CD4-positive, alpha-beta T cell (primary cell): ENCODE results near the gene CDC14B. TPM values are rescaled to one million over a fixed set of nuclear protein-coding genes. Genes with fewer than 3 reads are reported as not detected.

ENCODE experiments used
- ATAC-seq: fragments of 200-7000 bp; cut with Tn5 transposase; one replicate; pipeline ENCODE4 v1.10.0; 2022; ENCODE audit warnings: mild to moderate bottlenecking; ENCODE audit not compliant: poor library complexity
- CTCF ChIA-PET: fragments of 350-600 bp; sonication (Branson Sonifier 250); formaldehyde crosslinking; loops from one replicate; lab custom pipeline; 2021; ENCODE audit warnings: antibody characterized with exemption, inconsistent platforms; lab: Charles Lee
- POLR2A ChIA-PET: fragments of 350-600 bp; sonication (Branson Sonifier 250); formaldehyde crosslinking; loops from one replicate; lab custom pipeline; 2021; ENCODE audit warnings: antibody characterized with exemption, inconsistent platforms; lab: Charles Lee
- DNase-seq, 14 experiments: peaks; one replicate each; pipeline ENCODE4 v3.0.0-alpha.2; 2013 to 2020; ENCODE audit warnings: mixed read lengths in 2 of 14
- H3K27ac ChIP-seq, 2 donors: one replicate each; pipeline versions ENCODE4 v1.5.1 to v1.7.0; 2013; ENCODE audit warnings: low read length in 2 of 2, low read depth in 1 of 2, mild to moderate bottlenecking in 1 of 2
- H3K27me3 ChIP-seq, 2 experiments: 1 replicate in 1 of 2; 2 replicates in 1 of 2; pipeline versions ENCODE4 v1.6.1 to v1.7.0; 2013; ENCODE audit warnings: low read length in 2 of 2, control low read depth in 1 of 2, mild to moderate bottlenecking in 1 of 2, moderate library complexity in 1 of 2; ENCODE audit not compliant: insufficient read depth in 2 of 2, control insufficient read depth in 1 of 2
- H3K36me3 ChIP-seq: one replicate; pipeline ENCODE4 v1.6.1; 2013; ENCODE audit warnings: low read length, control low read depth; ENCODE audit not compliant: insufficient read depth
- H3K4me1 ChIP-seq: one replicate; pipeline ENCODE4 v1.6.1; 2013; ENCODE audit warnings: low read length, control low read depth; ENCODE audit not compliant: insufficient read depth
- H3K4me3 ChIP-seq: one replicate; pipeline ENCODE4 v1.5.1; 2013; ENCODE audit warnings: mild to moderate bottlenecking, low read length, moderate library complexity
- H3K9me3 ChIP-seq, 2 experiments: 1 replicate in 1 of 2; 2 replicates in 1 of 2; pipeline versions ENCODE4 v1.6.1 to v1.7.0; 2013; ENCODE audit warnings: low read length in 2 of 2, mild to moderate bottlenecking in 2 of 2, control low read depth in 1 of 2, moderate library complexity in 1 of 2; ENCODE audit not compliant: control insufficient read depth in 1 of 2, insufficient read depth in 1 of 2
- H3K27ac Mint-ChIP-seq: one replicate; pipeline ENCODE4 v1.8.0; 2020; ENCODE audit warnings: mixed read lengths
- H3K27me3 Mint-ChIP-seq: one replicate; pipeline ENCODE4 v1.8.0; 2021; ENCODE audit warnings: mixed read lengths
- H3K36me3 Mint-ChIP-seq: one replicate; pipeline ENCODE4 v1.8.0; 2021; ENCODE audit warnings: low read depth, mixed read lengths
- H3K4me1 Mint-ChIP-seq: one replicate; pipeline ENCODE4 v1.8.0; 2021; ENCODE audit warnings: low read depth, mixed read lengths
- H3K4me3 Mint-ChIP-seq: one replicate; pipeline ENCODE4 v1.8.0; 2020; ENCODE audit warnings: mild to moderate bottlenecking, mixed read lengths
- H3K9me3 Mint-ChIP-seq: one replicate; pipeline ENCODE4 v1.8.0; 2020; ENCODE audit warnings: mixed read lengths
- intact Hi-C, 2 experiments: fragments of 100-400 bp; cut with DNase I in 1 of 2; cut with micrococcal nuclease in 1 of 2; formaldehyde crosslinking; loops; one replicate each; pipeline versions ENCODE4 v1.15.1 to v1.9.0; 2023 to 2025; cut with DNase I, micrococcal nuclease
- total RNA-seq, 174 experiments: library from RNA in 2 of 174; stranded (reverse) in 2 of 174; gene quantifications; one replicate each; pipeline ENCODE4 v1.2.3 and lab custom pipeline; 2021 to 2026
- TF ChIP-seq, protein P1 (sequence below): fragments of 200-600 bp; IDR thresholded peaks from one replicate; pipeline ENCODE4 v1.8.0; 2022; ENCODE audit warnings: antibody characterized with exemption, mild to moderate bottlenecking

The CDC14B gene
- total RNA-seq, 2 experiments from 2014 or later: 3.5 TPM

- CTCF ChIA-PET: interaction anchor here (1.4 kb wide), 1 partner anchor 9 kb away, joined by 3 read pairs; no protein-coding TSS in a partner anchor
- Mint-ChIP-seq H3K4me3 (no peak overlapping the region), H3K4me1 (no peaks in the 10 kb centered on the region), H3K27ac (no peak overlapping the region), H3K27me3 (no peaks in the 10 kb centered on the region), H3K9me3 (no peaks in the 10 kb centered on the region), H3K36me3 (peaks cover 61% of the 10 kb centered on the region)
- POLR2A ChIA-PET: no interaction called here
- H3K4me3 ChIP-seq: no peak overlapping the region
- intact Hi-C loops: no loop called here
- no peaks in the 10 kb centered on the region for H3K27me3 ChIP-seq
- no peaks in the 10 kb centered on the region for H3K9me3 ChIP-seq
- ATAC-seq (no peak), DNase-seq (no peak)
- TF ChIP-seq, protein P1, sequence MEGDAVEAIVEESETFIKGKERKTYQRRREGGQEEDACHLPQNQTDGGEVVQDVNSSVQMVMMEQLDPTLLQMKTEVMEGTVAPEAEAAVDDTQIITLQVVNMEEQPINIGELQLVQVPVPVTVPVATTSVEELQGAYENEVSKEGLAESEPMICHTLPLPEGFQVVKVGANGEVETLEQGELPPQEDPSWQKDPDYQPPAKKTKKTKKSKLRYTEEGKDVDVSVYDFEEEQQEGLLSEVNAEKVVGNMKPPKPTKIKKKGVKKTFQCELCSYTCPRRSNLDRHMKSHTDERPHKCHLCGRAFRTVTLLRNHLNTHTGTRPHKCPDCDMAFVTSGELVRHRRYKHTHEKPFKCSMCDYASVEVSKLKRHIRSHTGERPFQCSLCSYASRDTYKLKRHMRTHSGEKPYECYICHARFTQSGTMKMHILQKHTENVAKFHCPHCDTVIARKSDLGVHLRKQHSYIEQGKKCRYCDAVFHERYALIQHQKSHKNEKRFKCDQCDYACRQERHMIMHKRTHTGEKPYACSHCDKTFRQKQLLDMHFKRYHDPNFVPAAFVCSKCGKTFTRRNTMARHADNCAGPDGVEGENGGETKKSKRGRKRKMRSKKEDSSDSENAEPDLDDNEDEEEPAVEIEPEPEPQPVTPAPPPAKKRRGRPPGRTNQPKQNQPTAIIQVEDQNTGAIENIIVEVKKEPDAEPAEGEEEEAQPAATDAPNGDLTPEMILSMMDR: no peak
- H3K27ac ChIP-seq: no peak overlapping the region
- peaks cover 47% of the 10 kb centered on the region for H3K36me3 ChIP-seq
- no peaks in the 10 kb centered on the region for H3K4me1 ChIP-seq
Observed at GRCh38 chr9:96467784-96468183, 151.9 kb downstream of the CDC14B start.

GRCh38 chr9:96464426-96464825, 155.2 kb downstream of the CDC14B start:
- no peaks in the 10 kb centered on the region for H3K27me3 ChIP-seq
- Mint-ChIP-seq H3K4me3 (no peak overlapping the region), H3K36me3 (peaks cover 75% of the 10 kb centered on the region)

DNA sequence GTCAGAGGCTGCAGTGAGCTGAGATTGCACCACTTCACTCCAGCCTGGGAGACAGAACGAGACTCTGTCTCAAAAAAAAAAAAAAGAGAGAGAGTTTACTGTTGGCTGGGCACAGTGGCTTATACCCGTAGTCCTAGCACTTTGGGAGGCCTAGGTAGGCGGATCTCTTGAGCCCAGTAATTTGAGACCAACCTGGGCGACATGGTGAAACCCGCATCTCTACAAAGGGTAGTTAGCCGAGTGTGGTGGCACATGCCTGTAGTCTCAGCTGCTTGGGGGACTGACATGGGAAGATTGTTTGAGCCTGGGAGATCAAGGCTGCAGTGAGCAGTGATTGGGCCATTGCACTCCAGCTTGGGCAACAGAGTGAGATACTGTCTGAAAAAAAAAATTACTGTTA, 157.1 kb downstream of the CDC14B start:
- Mint-ChIP-seq H3K4me1 (peaks cover 7% of the 10 kb centered on the region), H3K27ac (no peak overlapping the region), H3K27me3 (no peaks in the 10 kb centered on the region), H3K36me3 (peaks cover 72% of the 10 kb centered on the region), H3K9me3 (no peaks in the 10 kb centered on the region), H3K4me3 (no peak overlapping the region)
- Histone ChIP-seq H3K4me3 (no peak overlapping the region), H3K36me3 (peaks cover 32% of the 10 kb centered on the region), H3K27me3 (no peaks in the 10 kb centered on the region), H3K9me3 (no peaks in the 10 kb centered on the region), H3K4me1 (no peaks in the 10 kb centered on the region), H3K27ac (no peak overlapping the region)
- no peak for DNase-seq
- intact Hi-C loops: no loop called here
- CTCF ChIA-PET: interaction anchor here (1.6 kb wide), 1 partner anchor 10 kb away, joined by 3 read pairs; no protein-coding TSS in a partner anchor
- no peak for ATAC-seq
- TF ChIP-seq, protein P1: no peak
- POLR2A ChIA-PET: no interaction called here

More at GRCh38 chr9:96464426-96464825, 155.2 kb downstream of the CDC14B start:
- ATAC-seq (no peak), DNase-seq (no peak)
- ChIA-PET CTCF (no interaction called here), POLR2A (no interaction called here)
- H3K27ac Mint-ChIP-seq: no peak overlapping the region
- H3K4me1 Mint-ChIP-seq: peaks cover 7% of the 10 kb centered on the region
- Histone ChIP-seq H3K9me3 (no peaks in the 10 kb centered on the region), H3K4me1 (no peaks in the 10 kb centered on the region), H3K4me3 (no peak overlapping the region), H3K27ac (no peak overlapping the region), H3K36me3 (peaks cover 31% of the 10 kb centered on the region)
- TF ChIP-seq, protein P1: no peak
- no peaks in the 10 kb centered on the region for H3K27me3 Mint-ChIP-seq
- no peaks in the 10 kb centered on the region for H3K9me3 Mint-ChIP-seq
- intact Hi-C loops: no loop called here
